H1 (cell line): ENCODE results near the gene LIF. TPM values are rescaled to one million over a fixed set of nuclear protein-coding genes. Genes with fewer than 3 reads are reported as not detected.

Experiments used
- SIN3A ChIP-seq, 2 experiments: IDR thresholded peaks in 1 of 2; conservative IDR thresholded peaks in 1 of 2; 2 replicates each; pipeline ENCODE4 v1.6.1; 2011 to 2012; ENCODE audit warnings: low read length in 2 of 2, improper control_type of control experiment in 1 of 2, low read depth in 1 of 2, mild to moderate bottlenecking in 1 of 2
- polyA plus RNA-seq, 7 experiments: library from polyadenylated mRNA; depleted of rRNA in 3 of 7; stranded (reverse) in 5 of 7; unstranded in 2 of 7; fragments of >200 nt in 5 of 7; fragments of 200-250 nt in 2 of 7; gene quantifications; 1 replicate in 5 of 7; 2 replicates in 1 of 7; 4 replicates in 1 of 7; pipeline versions ENCODE4 v1.2.1 to v1.2.3, GENCODE V29; 2011 to 2013; ENCODE audit warnings: missing spikeins in 2 of 7, mixed read lengths in 2 of 7
- total RNA-seq: library from RNA; stranded (reverse); fragmentation: NEBNext Ultra II Directional; extraction: Animal tissue kit (Norgen Biotek cat#: 25700); gene quantifications from 2 replicates; pipeline ENCODE4 v1.2.1, GENCODE V29; 2021

LIF gene
- total and polyA plus RNA-seq, 2 of the 8 experiments (the other 6 are each of a cell fraction or from before 2014, with no cell fraction given) = 3.3 to 3.5 TPM

GRCh38 chr22:30190574-30190973 lies 56.0 kb downstream of the LIF start (continued):
- no peak for TF ChIP-seq SIN3A (conservative IDR thresholded peaks at IDR 0.05 in 1 of 2, IDR thresholded peaks at IDR 0.05 in 1 of 2; ENCODE audit: low read depth in 1 of 2, low read length in 2 of 2)

Other genes with a start within 250 kb of the LIF start
- gene HORMAD2, start 166.3 kb downstream of the LIF start, total RNA-seq = not detected in 2 replicates
- gene HORMAD2, start 166.3 kb downstream of the LIF start, polyA plus RNA-seq (2011; rRNA removed) = 0.03 TPM in 1 of 2 replicates, not detected in the other
- not detected in 2 replicates for gene OSM, start 20.1 kb upstream of the LIF start, total RNA-seq
- not detected in 2 replicates for gene OSM, start 20.1 kb upstream of the LIF start, polyA plus RNA-seq (2011; rRNA removed)
- gene CASTOR1, start 42.7 kb upstream of the LIF start, total RNA-seq = 8.4 and 10.3 TPM in 2 replicates
- gene CASTOR1, start 42.7 kb upstream of the LIF start, polyA plus RNA-seq (2011; rRNA removed) = 36.0 and 44.6 TPM in 2 replicates
- gene TBC1D10A, start 80.2 kb upstream of the LIF start, total RNA-seq = 5.4 and 6.5 TPM in 2 replicates
- gene TBC1D10A, start 80.2 kb upstream of the LIF start, polyA plus RNA-seq (2011; rRNA removed) = 7.0 and 11.3 TPM in 2 replicates
- 275 and 285 TPM in 2 replicates for gene SF3A1, start 110.1 kb upstream of the LIF start, total RNA-seq
- 27.8 and 83.8 TPM in 2 replicates for gene SF3A1, start 110.1 kb upstream of the LIF start, polyA plus RNA-seq (2011; rRNA removed)
- gene CCDC157, start 110.2 kb upstream of the LIF start, total RNA-seq = 4.1 and 4.8 TPM in 2 replicates
- 8.4 and 9.4 TPM in 2 replicates for gene CCDC157, start 110.2 kb upstream of the LIF start, polyA plus RNA-seq (2011; rRNA removed)
- gene RNF215, start 140.7 kb upstream of the LIF start, total RNA-seq = 15.3 and 19.0 TPM in 2 replicates
- 13.1 and 16.4 TPM in 2 replicates for gene RNF215, start 140.7 kb upstream of the LIF start, polyA plus RNA-seq (2011; rRNA removed)
- gene SEC14L2, start 150.3 kb upstream of the LIF start, total RNA-seq = 2.8 and 4.3 TPM in 2 replicates
- gene SEC14L2, start 150.3 kb upstream of the LIF start, polyA plus RNA-seq (2011; rRNA removed) = 1.8 and 3.2 TPM in 2 replicates
- 59.8 and 66.4 TPM in 2 replicates for gene MTFP1, start 179.0 kb upstream of the LIF start, total RNA-seq
- gene MTFP1, start 179.0 kb upstream of the LIF start, polyA plus RNA-seq (2011; rRNA removed) = 98.8 and 120 TPM in 2 replicates
- not detected in 2 replicates for gene SEC14L3, start 225.3 kb upstream of the LIF start, total RNA-seq
- gene SEC14L3, start 225.3 kb upstream of the LIF start, polyA plus RNA-seq (2011; rRNA removed) = not detected in 2 replicates